Left lung (tissue), 10 donors: ENCODE data around the gene DELE1. TPM values are rescaled to one million over a fixed set of nuclear protein-coding genes. Genes with fewer than 3 reads are reported as not detected.
A peak's percentile ranks its signal among the peaks of the same experiment; 100 is the strongest.

Experiments used
- ATAC-seq: fragments of 200-7000 bp; cut with Tn5 transposase; one replicate; pipeline ENCODE4 v1.9.1; 2020; ENCODE audit warnings: moderate library complexity
- DNase-seq, 4 donors: peaks; one replicate each; pipeline ENCODE4 v3.0.0-alpha.2; 2013 to 2020
- H3K27ac ChIP-seq, 2 donors: fragments of 200-600 bp; sonication (generic) in 1 of 2; one replicate each; pipeline versions ENCODE4 v1.5.0 to v1.8.0; 2020 to 2021
- H3K27me3 ChIP-seq, 2 donors: fragments of 200-600 bp; sonication (generic) in 1 of 2; one replicate each; pipeline versions ENCODE4 v1.5.0 to v1.8.0; 2020 to 2021
- H3K36me3 ChIP-seq, 2 donors: fragments of 200-600 bp; sonication (generic) in 1 of 2; one replicate each; pipeline versions ENCODE4 v1.5.0 to v1.8.0; 2020 to 2021
- H3K4me1 ChIP-seq, 2 donors: fragments of 200-600 bp; one replicate each; pipeline ENCODE4 v1.8.0; 2021
- H3K4me3 ChIP-seq, 2 donors: fragments of 200-600 bp; sonication (generic) in 1 of 2; one replicate each; pipeline versions ENCODE4 v1.5.0 to v1.8.0; 2020 to 2021; ENCODE audit warnings: mild to moderate bottlenecking in 1 of 2
- H3K9me3 ChIP-seq, 2 donors: fragments of 200-600 bp; sonication (generic) in 1 of 2; one replicate each; pipeline versions ENCODE4 v1.5.0 to v1.8.0; 2020 to 2021
- intact Hi-C, 2 donors: fragments of 100-400 bp; cut with DNase I; formaldehyde crosslinking; loops; one replicate each; pipeline versions ENCODE4 v1.11.2 to v1.14.2; 2022
- polyA plus RNA-seq, 6 donors: library from polyadenylated mRNA; unstranded; fragments of 120-200 nt; gene quantifications; one replicate each; pipeline ENCODE4 v1.2.1, GENCODE V29; 2013; ENCODE audit not compliant: insufficient read length in 6 of 6
- total RNA-seq, 2 donors: library from RNA; stranded (reverse); fragmentation: NEBNext Ultra II Directional; extraction: Animal tissue kit (Norgen Biotek cat#: 25700); gene quantifications; one replicate each; pipeline ENCODE4 v1.2.1, GENCODE V29; 2021
- TF ChIP-seq, protein P1 (sequence below), 2 donors: fragments of 200-600 bp; sonication (generic) in 1 of 2; IDR thresholded peaks; one replicate each; pipeline versions ENCODE4 v1.5.0 to v1.8.0; 2021; ENCODE audit warnings: antibody characterized with exemption in 2 of 2
- donor health status: DM: no; HTN: yes; CAD: no.
- donor health status: DM: no; HTN: no; CAD: no.

Gene DELE1
- total and polyA plus RNA-seq, 8 donors = 74.1 to 168 (median 148) TPM

- no peak overlapping the region for H3K4me3 ChIP-seq
- intact Hi-C loops = no loop called here
- H3K27me3 ChIP-seq = peaks cover 3 to 18% of the 10 kb centered on the region in 2 donors
- H3K4me1 ChIP-seq = peaks cover 1 to 2% of the 10 kb centered on the region in 2 donors
- H3K9me3 ChIP-seq = no peaks in the 10 kb centered on the region
- H3K36me3 ChIP-seq = no peaks in the 10 kb centered on the region
- no peak for DNase-seq
- no peak overlapping the region for H3K27ac ChIP-seq
- TF ChIP-seq, protein P1, sequence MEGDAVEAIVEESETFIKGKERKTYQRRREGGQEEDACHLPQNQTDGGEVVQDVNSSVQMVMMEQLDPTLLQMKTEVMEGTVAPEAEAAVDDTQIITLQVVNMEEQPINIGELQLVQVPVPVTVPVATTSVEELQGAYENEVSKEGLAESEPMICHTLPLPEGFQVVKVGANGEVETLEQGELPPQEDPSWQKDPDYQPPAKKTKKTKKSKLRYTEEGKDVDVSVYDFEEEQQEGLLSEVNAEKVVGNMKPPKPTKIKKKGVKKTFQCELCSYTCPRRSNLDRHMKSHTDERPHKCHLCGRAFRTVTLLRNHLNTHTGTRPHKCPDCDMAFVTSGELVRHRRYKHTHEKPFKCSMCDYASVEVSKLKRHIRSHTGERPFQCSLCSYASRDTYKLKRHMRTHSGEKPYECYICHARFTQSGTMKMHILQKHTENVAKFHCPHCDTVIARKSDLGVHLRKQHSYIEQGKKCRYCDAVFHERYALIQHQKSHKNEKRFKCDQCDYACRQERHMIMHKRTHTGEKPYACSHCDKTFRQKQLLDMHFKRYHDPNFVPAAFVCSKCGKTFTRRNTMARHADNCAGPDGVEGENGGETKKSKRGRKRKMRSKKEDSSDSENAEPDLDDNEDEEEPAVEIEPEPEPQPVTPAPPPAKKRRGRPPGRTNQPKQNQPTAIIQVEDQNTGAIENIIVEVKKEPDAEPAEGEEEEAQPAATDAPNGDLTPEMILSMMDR (IDR thresholded peaks at IDR 0.05) = no peak
- no peak for ATAC-seq
Measured at GRCh38 chr5:141908796-141909195, 14.9 kb upstream of the DELE1 start.

DNA sequence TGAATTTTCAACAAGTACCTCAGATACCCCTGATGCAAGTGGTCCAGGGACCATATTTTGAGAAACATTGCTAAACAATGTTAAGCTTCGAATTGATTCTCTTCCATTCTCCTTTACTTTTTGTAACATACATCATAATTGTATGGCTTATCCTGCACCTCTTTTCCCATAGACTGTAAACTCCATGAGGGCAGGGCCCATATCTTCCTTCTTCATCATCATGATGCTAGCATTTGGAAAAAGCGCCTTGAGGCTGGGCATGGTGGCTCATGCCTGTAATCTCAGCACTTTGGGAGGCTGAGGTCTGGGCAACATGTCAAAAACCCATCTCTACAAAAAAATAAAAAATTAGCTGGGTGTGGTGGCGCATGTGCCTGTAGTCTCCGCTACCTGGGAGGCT is 14.5 kb upstream of the DELE1 start:
- H3K4me1 ChIP-seq = peaks cover 5 to 6% of the 10 kb centered on the region in 2 donors
- peaks cover 3 to 22% of the 10 kb centered on the region in 2 donors for H3K27me3 ChIP-seq
- no peak overlapping the region for H3K4me3 ChIP-seq
- DNase-seq (no peak), ATAC-seq (no peak)
- TF ChIP-seq, protein P1 (IDR thresholded peaks at IDR 0.05) = no peak
- H3K9me3 ChIP-seq = no peaks in the 10 kb centered on the region
- H3K36me3 ChIP-seq = no peaks in the 10 kb centered on the region
- no peak overlapping the region for H3K27ac ChIP-seq
- intact Hi-C loops = no loop called here

GRCh38 chr5:141910271-141910673 is 13.4 kb upstream of the DELE1 start:
- Histone ChIP-seq H3K36me3 (no peaks in the 10 kb centered on the region), H3K9me3 (no peaks in the 10 kb centered on the region), H3K4me1 (peaks cover 9 to 10% of the 10 kb centered on the region in 2 donors), H3K27me3 (peaks cover 3 to 24% of the 10 kb centered on the region in 2 donors), H3K4me3 (no peak overlapping the region), H3K27ac (no peak overlapping the region)
- TF ChIP-seq, protein P1 (IDR thresholded peaks at IDR 0.05) = no peak
- ATAC-seq (no peak), DNase-seq (no peak)
- intact Hi-C loops = no loop called here

GRCh38 chr5:141913560-141914198 is 10.0 kb upstream of the DELE1 start:
- TF ChIP-seq, protein P1 (IDR thresholded peaks at IDR 0.05) = no peak
- H3K4me3 ChIP-seq = peak overlapping the region; percentile 7 to 26
- DNase-seq (peak in 1 of 4 donors; percentile 20), ATAC-seq (no peak)
- no peak overlapping the region for H3K27ac ChIP-seq
- no peaks in the 10 kb centered on the region for H3K9me3 ChIP-seq
- no peaks in the 10 kb centered on the region for H3K36me3 ChIP-seq
- intact Hi-C loops = no loop called here
- H3K27me3 ChIP-seq = peaks cover 3 to 24% of the 10 kb centered on the region in 2 donors
- peaks cover 9 to 10% of the 10 kb centered on the region in 2 donors for H3K4me1 ChIP-seq

GRCh38 chr5:141914199-141914743 is 9.4 kb upstream of the DELE1 start:
- intact Hi-C loops = no loop called here
- H3K4me1 ChIP-seq = peaks cover 9 to 10% of the 10 kb centered on the region in 2 donors
- no peaks in the 10 kb centered on the region for H3K36me3 ChIP-seq
- peaks cover 3 to 24% of the 10 kb centered on the region in 2 donors for H3K27me3 ChIP-seq
- TF ChIP-seq, protein P1 (IDR thresholded peaks at IDR 0.05) = no peak
- ATAC-seq (peak; percentile 90), DNase-seq (peak; percentile 22 to 93 (median 50))
- H3K9me3 ChIP-seq = no peaks in the 10 kb centered on the region
- H3K27ac ChIP-seq = no peak overlapping the region
- peak overlapping the region; percentile 7 to 26 for H3K4me3 ChIP-seq
